H9 (cell line): ENCODE results near the gene CYB5A. TPM values are rescaled to one million over a fixed set of nuclear protein-coding genes. Genes with fewer than 3 reads are reported as not detected.
"Not testable (repeated sequence)": the region's sequence is repeated elsewhere in the genome, so short reads cannot be mapped to it uniquely, and the experiment has no call there.

Experiments used
- DNase-seq: peaks from one replicate; pipeline ENCODE4 v3.0.0-alpha.2; 2017
- H2AFZ ChIP-seq: one replicate; pipeline ENCODE4 v1.6.1; 2013; ENCODE audit warnings: mild to moderate bottlenecking, low read length, control low read depth, moderate library complexity
- H2AK5ac ChIP-seq: 2 replicates; pipeline ENCODE4 v1.6.1; 2013; ENCODE audit warnings: low read length, control low read depth, mixed read lengths; ENCODE audit not compliant: insufficient read length
- H2BK120ac ChIP-seq: one replicate; pipeline ENCODE4 v1.6.1; 2013; ENCODE audit warnings: low read depth, mild to moderate bottlenecking, low read length, control low read depth, inconsistent platforms; ENCODE audit not compliant: poor library complexity, severe bottlenecking
- H2BK12ac ChIP-seq: 2 replicates; pipeline ENCODE4 v1.6.1; 2013; ENCODE audit warnings: low read length, control low read depth, mixed read lengths, low read depth; ENCODE audit not compliant: insufficient read length
- H2BK15ac ChIP-seq: 2 replicates; pipeline ENCODE4 v1.6.1; 2013; ENCODE audit warnings: low read depth, low read length, control low read depth
- H2BK20ac ChIP-seq: one replicate; pipeline ENCODE4 v1.6.1; 2013; ENCODE audit warnings: low read depth, mild to moderate bottlenecking, low read length, control low read depth, inconsistent platforms; ENCODE audit not compliant: poor library complexity, severe bottlenecking
- H2BK5ac ChIP-seq: 2 replicates; pipeline ENCODE4 v1.6.1; 2013; ENCODE audit warnings: low read length, control low read depth, mixed read lengths; ENCODE audit not compliant: insufficient read length
- H3K14ac ChIP-seq: 2 replicates; pipeline ENCODE4 v1.6.1; 2013; ENCODE audit warnings: low read length, control low read depth; ENCODE audit not compliant: insufficient read depth
- H3K18ac ChIP-seq: 2 replicates; pipeline ENCODE4 v1.6.1; 2013; ENCODE audit warnings: low read depth, mild to moderate bottlenecking, mixed read lengths, low read length, control low read depth; ENCODE audit not compliant: insufficient read length
- H3K23ac ChIP-seq: 2 replicates; pipeline ENCODE4 v1.6.1; 2013; ENCODE audit warnings: low read length, control low read depth, mixed read lengths, low read depth; ENCODE audit not compliant: insufficient read length
- H3K23me2 ChIP-seq: 2 replicates; pipeline ENCODE4 v1.6.1; 2013; ENCODE audit warnings: low read depth, mild to moderate bottlenecking, mixed read lengths, low read length, control low read depth; ENCODE audit not compliant: insufficient read length, poor library complexity, severe bottlenecking
- H3K27ac ChIP-seq: 2 replicates; pipeline ENCODE4 v1.5.1; 2013; ENCODE audit warnings: low read length, control low read depth, mixed read lengths, low read depth; ENCODE audit not compliant: insufficient read length
- H3K27me3 ChIP-seq: 2 replicates; pipeline ENCODE4 v1.6.1; 2013; ENCODE audit warnings: low read length, control low read depth, inconsistent platforms; ENCODE audit not compliant: insufficient read depth
- H3K4ac ChIP-seq: 2 replicates; pipeline ENCODE4 v1.6.1; 2013; ENCODE audit warnings: low read depth, mild to moderate bottlenecking, control low read depth, inconsistent platforms, low read length, moderate library complexity
- H3K4me1 ChIP-seq: 2 replicates; pipeline ENCODE4 v1.6.1; 2013; ENCODE audit warnings: low read length, control low read depth, inconsistent platforms; ENCODE audit not compliant: insufficient read depth
- H3K4me2 ChIP-seq: 2 replicates; pipeline ENCODE4 v1.6.1; 2013; ENCODE audit warnings: low read length, control low read depth, mixed read lengths; ENCODE audit not compliant: insufficient read length, insufficient read depth
- H3K56ac ChIP-seq: 2 replicates; pipeline ENCODE4 v1.6.1; 2013; ENCODE audit warnings: low read depth, mild to moderate bottlenecking, mixed read lengths, low read length, control low read depth; ENCODE audit not compliant: insufficient read length
- H3K79me1 ChIP-seq: 2 replicates; pipeline ENCODE4 v1.6.1; 2013; ENCODE audit warnings: low read depth, mild to moderate bottlenecking, moderate library complexity, low read length, control low read depth, inconsistent platforms; ENCODE audit not compliant: insufficient read depth, poor library complexity, severe bottlenecking
- H3K79me2 ChIP-seq: 2 replicates; pipeline ENCODE4 v1.6.1; 2013; ENCODE audit warnings: low read length, control low read depth, inconsistent platforms; ENCODE audit not compliant: insufficient read depth
- H3K9ac ChIP-seq: 2 replicates; pipeline ENCODE4 v1.6.1; 2013; ENCODE audit warnings: low read length, control low read depth, mixed read lengths; ENCODE audit not compliant: insufficient read length; ENCODE audit errors: extremely low read depth
- H3K9me3 ChIP-seq: one replicate; pipeline ENCODE4 v1.6.1; 2013; ENCODE audit warnings: low read depth, low read length, inconsistent platforms; ENCODE audit not compliant: control insufficient read depth
- H3T11ph ChIP-seq: one replicate; pipeline ENCODE4 v1.6.1; 2013; ENCODE audit warnings: mild to moderate bottlenecking, low read length, control low read depth, inconsistent platforms
- H4K20me1 ChIP-seq: one replicate; pipeline ENCODE4 v1.6.1; 2013; ENCODE audit not compliant: control insufficient read depth, insufficient read length, insufficient read depth
- H4K5ac ChIP-seq: 2 replicates; pipeline ENCODE4 v1.6.1; 2013; ENCODE audit warnings: low read depth, mild to moderate bottlenecking, mixed read lengths, low read length, control low read depth; ENCODE audit not compliant: insufficient read length
- H4K8ac ChIP-seq: replicated peaks from 2 replicates; pipeline ENCODE4 v1.6.1; 2013; ENCODE audit warnings: low read length, control low read depth, mixed read lengths, low read depth; ENCODE audit not compliant: insufficient read length
- H4K91ac ChIP-seq: 2 replicates; pipeline ENCODE4 v1.6.1; 2013; ENCODE audit warnings: low read depth, mild to moderate bottlenecking, moderate library complexity, mixed read lengths, low read length, control low read depth; ENCODE audit not compliant: insufficient read length
- H3K27ac Mint-ChIP-seq, 3 experiments: 2 replicates in 2 of 3; 3 replicates in 1 of 3; pipeline ENCODE4 v1.8.0; 2020 to 2021; ENCODE audit warnings: mixed read lengths in 3 of 3, mild to moderate bottlenecking in 1 of 3, moderate library complexity in 1 of 3
- H3K27me3 Mint-ChIP-seq: 2 replicates; pipeline ENCODE4 v1.8.0; 2021; ENCODE audit warnings: low read depth, mild to moderate bottlenecking, moderate library complexity, mixed read lengths
- H3K36me3 Mint-ChIP-seq, 3 experiments: 2 replicates in 2 of 3; 3 replicates in 1 of 3; pipeline ENCODE4 v1.8.0; 2020 to 2021; ENCODE audit warnings: low read depth in 3 of 3, mixed read lengths in 3 of 3; ENCODE audit not compliant: insufficient read depth in 1 of 3
- H3K4me1 Mint-ChIP-seq, 2 experiments: 2 replicates each; pipeline ENCODE4 v1.8.0; 2020; ENCODE audit warnings: mixed read lengths in 2 of 2
- H3K4me3 Mint-ChIP-seq, 2 experiments: 2 replicates in 1 of 2; 3 replicates in 1 of 2; pipeline ENCODE4 v1.8.0; 2020 to 2021; ENCODE audit warnings: mild to moderate bottlenecking in 2 of 2, mixed read lengths in 2 of 2, moderate library complexity in 1 of 2
- H3K9me3 Mint-ChIP-seq, 2 experiments: 2 replicates in 1 of 2; 3 replicates in 1 of 2; pipeline ENCODE4 v1.8.0; 2020; ENCODE audit warnings: mild to moderate bottlenecking in 2 of 2, mixed read lengths in 2 of 2, moderate library complexity in 1 of 2
- CTCF ChIP-seq: fragments of 200-600 bp; sonication (generic); conservative IDR thresholded peaks from 3 replicates; pipeline ENCODE4 v1.8.0; 2021; ENCODE audit warnings: antibody characterized with exemption, mild to moderate bottlenecking
- WGBS: extraction: QIAGEN DNeasy Blood & Tissue Kit; methylation state at CpG from one replicate; pipeline ENCODE4 v1.1.7; 2013; ENCODE audit warnings: missing lambda C conversion rate, low lambda C conversion rate, mixed read lengths; ENCODE audit not compliant: insufficient read length; ENCODE audit errors: extremely low coverage; 5-methylcytosine and 5-hydroxymethylcytosine counted together
- total RNA-seq: library from RNA; stranded (reverse); gene quantifications from 2 replicates; pipeline ENCODE4 v1.2.1, GENCODE V29; 2021

The CYB5A gene
- total RNA-seq, 1 experiment from 2014 or later = 93.2 TPM

GRCh38 chr18:74294526-74294925, 2.8 kb upstream of the CYB5A start:
- Histone ChIP-seq H3K79me1 (no peaks in the 10 kb centered on the region), H3K4me2 (no peak overlapping the region), H2BK20ac (no peak overlapping the region), H3K4me1 (no peaks in the 10 kb centered on the region), H3K27ac (no peak overlapping the region), H3K9me3 (peaks cover 4% of the 10 kb centered on the region), H2AK5ac (no peak overlapping the region), H3K56ac (no peak overlapping the region), H2BK5ac (no peak overlapping the region), H3K79me2 (no peaks in the 10 kb centered on the region; the same call in 1 of the 2 replicates), H2AFZ (no peak overlapping the region), H3K18ac (no peak overlapping the region), H4K20me1 (no peaks in the 10 kb centered on the region), H3K27me3 (no peaks in the 10 kb centered on the region), H3K4ac (no peak overlapping the region), H3K14ac (no peak overlapping the region), H2BK120ac (no peak overlapping the region), H4K91ac (no peak overlapping the region), H2BK15ac (no peak overlapping the region), H3T11ph (no peak overlapping the region), H3K23me2 (peaks cover 2% of the 10 kb centered on the region), H3K9ac (no peak overlapping the region), H3K23ac (no peak overlapping the region), H2BK12ac (no peak overlapping the region), H4K5ac (no peak overlapping the region), H4K8ac (no peak overlapping the region)
- DNase-seq = no peak
- no peak for TF ChIP-seq CTCF
- Mint-ChIP-seq H3K27ac (no peak overlapping the region), H3K9me3 (peaks cover 8 to 9% of the 10 kb centered on the region in 2 experiments), H3K36me3 (peaks cover 3 to 10% (median 8%) of the 10 kb centered on the region in 3 experiments), H3K27me3 (peaks cover 3% of the 10 kb centered on the region), H3K4me1 (peaks cover 3 to 10% of the 10 kb centered on the region in 2 experiments; a peak in 2 of 4 replicates), H3K4me3 (no peak overlapping the region)
- WGBS = no CpG with 5 or more reads among the region's 8 CpGs

GRCh38 chr18:74292982-74293381, 1.2 kb upstream of the CYB5A start:
- not testable (repeated sequence) for H3K27ac ChIP-seq, H2BK20ac ChIP-seq, H3K18ac ChIP-seq, H3K4me1 ChIP-seq, H4K91ac ChIP-seq, H2BK5ac ChIP-seq, H3K27me3 ChIP-seq, H3K23me2 ChIP-seq, DNase-seq, H2BK15ac ChIP-seq, H3K79me1 ChIP-seq, H3K9me3 Mint-ChIP-seq, H3K79me2 ChIP-seq, H2BK12ac ChIP-seq, H3K4ac ChIP-seq, H3K56ac ChIP-seq, H3K27me3 Mint-ChIP-seq, H3K36me3 Mint-ChIP-seq, H2BK120ac ChIP-seq, H4K20me1 ChIP-seq, H3K14ac ChIP-seq, H3K23ac ChIP-seq, H3K4me2 ChIP-seq, H3K27ac Mint-ChIP-seq, H2AK5ac ChIP-seq, H2AFZ ChIP-seq, H3T11ph ChIP-seq, H3K9me3 ChIP-seq, H3K9ac ChIP-seq, H4K8ac ChIP-seq, H4K5ac ChIP-seq
- WGBS = no CpG with 5 or more reads among the region's 3 CpGs
- peak overlapping the region; percentile 87 to 96 for H3K4me3 Mint-ChIP-seq
- peaks cover 17 to 23% of the 10 kb centered on the region in 2 experiments for H3K4me1 Mint-ChIP-seq
